Measurements from ENCODE around the gene FRMD8. TPM values are rescaled to one million over a fixed set of nuclear protein-coding genes. Genes with fewer than 3 reads are reported as not detected.

The FRMD8 gene
- total and polyA plus RNA-seq, 9 of the 15 experiments (the other 6 are each of a cell fraction or from before 2014, with no cell fraction given): 4.5 to 54.5 (median 15.8) TPM

- TF ChIP-seq ZNF354B (CRISPR knock-in tag; IDR thresholded peaks at IDR 0.05): peak; percentile 54; the same call in 1 of the 2 replicates
- TF ChIP-seq ZNF57 (CRISPR knock-in tag; IDR thresholded peaks at IDR 0.05): peak; percentile 44; the same call in 1 of the 2 replicates
- peak; percentile 82 for TF ChIP-seq NEUROD1 (IDR thresholded peaks at IDR 0.05; ENCODE audit: borderline replicate concordance, low read depth, low read length, partially characterized antibody)
- TF ChIP-seq ATF3 (IDR thresholded peaks at IDR 0.05): peak; percentile 99
- peak; percentile 65 for TF ChIP-seq ATF3 (CRISPR knock-in tag; conservative IDR thresholded peaks at IDR 0.05)
- TF ChIP-seq MGA (IDR thresholded peaks at IDR 0.05): no peak
- peak; percentile 85 for TF ChIP-seq TAF1 (IDR thresholded peaks at IDR 0.05; ENCODE audit: control insufficient read depth, extremely low read depth, insufficient read depth, low read length, severe bottlenecking)
- TF ChIP-seq EP400 (IDR thresholded peaks at IDR 0.05): no peak
- TF ChIP-seq HSF4 (CRISPR knock-in tag; IDR thresholded peaks at IDR 0.05; ENCODE audit: borderline replicate concordance): peak; percentile 44; the same call in 1 of the 2 replicates
- TF ChIP-seq ZNF444 (CRISPR knock-in tag; IDR thresholded peaks at IDR 0.05): peak; percentile 59; the same call in 1 of the 2 replicates
- peak in 1 of 2 experiments; percentile 50; a peak in 2 of 4 replicates for TF ChIP-seq MLX (CRISPR knock-in tag; conservative IDR thresholded peaks at IDR 0.05)
- TF ChIP-seq ZNF263 (CRISPR knock-in tag; IDR thresholded peaks at IDR 0.05; ENCODE audit: borderline replicate concordance): no peak
- TF ChIP-seq RCOR1 (IDR thresholded peaks at IDR 0.05; ENCODE audit: borderline replicate concordance in 1 of 2, low read depth in 2 of 2, low read length in 2 of 2): peak; percentile 13 to 62; a peak in 2 of 4 replicates
Measured at GRCh38 chr11:65421794-65422632, 35.6 kb downstream of the FRMD8 start (continued).

Measured in K562 (cell line).